GM18517 (cell line): ENCODE measurements around the gene ANG.

Source experiments
- ATAC-seq: cut with Tn5 transposase; IDR thresholded peaks from one replicate; pipeline ENCODE4 v1.9.1; 2021; ENCODE audit warnings: mild to moderate bottlenecking, moderate library complexity; ENCODE audit not compliant: unreplicated experiment

Gene ANG

DNA sequence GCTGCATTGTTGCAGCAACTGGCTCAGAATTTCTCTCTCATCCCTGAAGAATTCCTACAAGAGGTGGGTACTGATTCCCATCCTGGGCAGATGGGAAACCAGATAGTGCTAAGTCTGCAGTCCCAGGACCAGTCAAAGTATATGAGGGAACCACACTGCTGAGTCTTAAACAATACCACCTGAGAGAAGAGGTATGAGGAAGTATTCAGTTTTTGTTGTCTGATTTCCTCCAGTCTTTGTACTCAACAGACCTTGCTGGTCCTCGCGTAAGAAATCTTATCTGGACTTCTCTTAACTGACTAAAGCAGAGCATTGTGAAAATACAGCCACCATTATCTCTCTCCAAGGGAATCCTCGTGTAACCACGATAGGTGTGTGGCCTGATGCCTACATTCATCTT, 53.6 kb downstream of the ANG start:
- no peak for ATAC-seq

DNA sequence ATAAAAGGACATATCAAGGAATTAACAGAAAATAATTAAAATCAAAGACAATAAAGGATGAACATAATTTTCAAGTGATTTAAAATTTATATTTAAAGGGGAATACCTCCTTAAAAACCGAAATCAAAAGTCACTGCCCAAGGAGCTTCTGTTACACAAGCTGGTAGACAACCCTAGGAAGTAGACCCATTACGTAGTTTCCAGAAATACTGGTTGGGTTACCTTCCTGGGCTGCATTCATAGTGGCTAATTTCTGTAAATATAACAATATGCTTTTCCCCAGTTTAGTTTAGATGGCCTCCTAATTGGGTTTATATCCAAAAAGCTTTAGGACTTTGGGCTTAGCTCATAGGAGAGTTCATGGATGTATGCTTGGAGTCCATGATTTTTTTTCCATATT, 55.0 kb downstream of the ANG start:
- ATAC-seq = no peak
